Activated CD8-positive, alpha-beta memory T cell treated with anti-CD3 and anti-CD28 coated beads, Interleukin-2, amount 10 ng/mL, durations not matched to agents 7 days and 5 days (primary cell): Measurements from ENCODE around the gene RFPL1. TPM values are rescaled to one million over a fixed set of nuclear protein-coding genes. Genes with fewer than 3 reads are reported as not detected.
A peak's percentile ranks its signal among the peaks of the same experiment; 100 is the strongest.

Experiments
- ATAC-seq: fragments of 150-1000 bp; cut with Tn5 transposase; one replicate; pipeline ENCODE4 v1.10.0; 2021; ENCODE audit warnings: moderate library complexity
- CTCF ChIA-PET: fragments of 350-600 bp; sonication (Branson Sonifier 250); formaldehyde crosslinking; loops from one replicate; lab custom pipeline; 2021; ENCODE audit warnings: antibody characterized with exemption; lab: Charles Lee
- DNase-seq: peaks from one replicate; pipeline ENCODE4 v3.0.0-alpha.2; 2020
- H3K27ac Mint-ChIP-seq: one replicate; pipeline ENCODE4 v1.8.0; 2021; ENCODE audit warnings: mild to moderate bottlenecking, mixed read lengths
- H3K27me3 Mint-ChIP-seq: one replicate; pipeline ENCODE4 v1.8.0; 2021; ENCODE audit warnings: mixed read lengths
- H3K36me3 Mint-ChIP-seq: one replicate; pipeline ENCODE4 v1.8.0; 2021; ENCODE audit warnings: mild to moderate bottlenecking, mixed read lengths
- H3K4me1 Mint-ChIP-seq: one replicate; pipeline ENCODE4 v1.8.0; 2021; ENCODE audit warnings: mixed read lengths
- H3K4me3 Mint-ChIP-seq: one replicate; pipeline ENCODE4 v1.8.0; 2021; ENCODE audit warnings: mild to moderate bottlenecking, moderate library complexity, mixed read lengths
- H3K9me3 Mint-ChIP-seq: one replicate; pipeline ENCODE4 v1.8.0; 2022; ENCODE audit warnings: low read depth, mixed read lengths
- total RNA-seq, 2 experiments: library from RNA; stranded (reverse); gene quantifications; one replicate each; pipeline ENCODE4 v1.2.3, GENCODE V29; 2021

RFPL1 gene
- total RNA-seq, 2 experiments from 2014 or later, result not detected

- CTCF ChIA-PET, result no interaction called here
Measured at GRCh38 chr22:29475550-29475949, 37.2 kb downstream of the RFPL1 start.

GRCh38 chr22:29476116-29476515, 37.7 kb downstream of the RFPL1 start:
- no peaks in the 10 kb centered on the region for H3K9me3 Mint-ChIP-seq
- CTCF ChIA-PET, result no interaction called here
- no peak overlapping the region for H3K4me3 Mint-ChIP-seq
- H3K27ac Mint-ChIP-seq, result no peak overlapping the region
- DNase-seq (no peak), ATAC-seq (no peak)
- peaks cover 6% of the 10 kb centered on the region for H3K4me1 Mint-ChIP-seq
- H3K27me3 Mint-ChIP-seq, result peaks cover 33% of the 10 kb centered on the region
- peaks cover 3% of the 10 kb centered on the region for H3K36me3 Mint-ChIP-seq

More at GRCh38 chr22:29475550-29475949, 37.2 kb downstream of the RFPL1 start:
- peaks cover 30% of the 10 kb centered on the region for H3K27me3 Mint-ChIP-seq
- H3K4me3 Mint-ChIP-seq, result no peak overlapping the region
- H3K36me3 Mint-ChIP-seq, result peaks cover 3% of the 10 kb centered on the region
- no peak for DNase-seq
- no peaks in the 10 kb centered on the region for H3K9me3 Mint-ChIP-seq
- no peak overlapping the region for H3K27ac Mint-ChIP-seq
- peaks cover 6% of the 10 kb centered on the region for H3K4me1 Mint-ChIP-seq
- no peak for ATAC-seq

- peaks cover 43% of the 10 kb centered on the region for H3K27me3 Mint-ChIP-seq
- H3K9me3 Mint-ChIP-seq, result no peaks in the 10 kb centered on the region
- DNase-seq (no peak), ATAC-seq (no peak)
- CTCF ChIA-PET, result no interaction called here
- no peak overlapping the region for H3K27ac Mint-ChIP-seq
- peaks cover 3% of the 10 kb centered on the region for H3K36me3 Mint-ChIP-seq
- no peak overlapping the region for H3K4me3 Mint-ChIP-seq
- peaks cover 13% of the 10 kb centered on the region for H3K4me1 Mint-ChIP-seq
Measured at GRCh38 chr22:29477723-29478318, 39.4 kb downstream of the RFPL1 start.

GRCh38 chr22:29478326-29479276, 40.2 kb downstream of the RFPL1 start:
- Mint-ChIP-seq H3K36me3 (peaks cover 3% of the 10 kb centered on the region), H3K27me3 (peaks cover 43% of the 10 kb centered on the region), H3K9me3 (no peaks in the 10 kb centered on the region), H3K4me1 (peaks cover 13% of the 10 kb centered on the region), H3K27ac (no peak overlapping the region), H3K4me3 (no peak overlapping the region)
- ATAC-seq (no peak), DNase-seq (no peak)
- CTCF ChIA-PET, result no interaction called here

- CTCF ChIA-PET, result no interaction called here
- peaks cover 40% of the 10 kb centered on the region for H3K27me3 Mint-ChIP-seq
- peaks cover 13% of the 10 kb centered on the region for H3K4me1 Mint-ChIP-seq
- no peak for DNase-seq
- H3K9me3 Mint-ChIP-seq, result no peaks in the 10 kb centered on the region
- H3K27ac Mint-ChIP-seq, result no peak within 1 kb of the TSS
- peak within 1 kb of the TSS; percentile 68 for H3K4me3 Mint-ChIP-seq
- H3K36me3 Mint-ChIP-seq, result peaks cover 3% of the 10 kb centered on the region
- no peak for ATAC-seq
Measured at GRCh38 chr22:29479417-29480261, 41.3 kb downstream of the RFPL1 start, which contains the start of gene NEFH. Gene NEFH, plus strand, starts transcription at chr22:29480218. Its CDS starts 45 bp downstream, at chr22:29480263.

GRCh38 chr22:29480262-29480511, 41.8 kb downstream of the RFPL1 start:
- no peak overlapping the region for H3K27ac Mint-ChIP-seq
- H3K9me3 Mint-ChIP-seq, result no peaks in the 10 kb centered on the region
- H3K4me1 Mint-ChIP-seq, result peaks cover 13% of the 10 kb centered on the region
- CTCF ChIA-PET, result interaction anchor here (0.7 kb wide), 1 partner anchor 41 kb away, joined by 3 read pairs; no protein-coding TSS in a partner anchor
- peaks cover 40% of the 10 kb centered on the region for H3K27me3 Mint-ChIP-seq
- peaks cover 3% of the 10 kb centered on the region for H3K36me3 Mint-ChIP-seq
- DNase-seq (no peak), ATAC-seq (no peak)
- no peak overlapping the region for H3K4me3 Mint-ChIP-seq

- CTCF ChIA-PET, result interaction anchor here (0.7 kb wide), 1 partner anchor 42 kb away, joined by 3 read pairs; no protein-coding TSS in a partner anchor
- Mint-ChIP-seq H3K36me3 (peaks cover 3% of the 10 kb centered on the region), H3K27me3 (peaks cover 40% of the 10 kb centered on the region), H3K4me1 (peaks cover 13% of the 10 kb centered on the region), H3K9me3 (no peaks in the 10 kb centered on the region), H3K27ac (peak overlapping the region; percentile 41), H3K4me3 (peak overlapping the region; percentile 68)
- peak; percentile 73 for DNase-seq
- ATAC-seq, result peak; percentile 84
Measured at GRCh38 chr22:29480512-29481264, 42.3 kb downstream of the RFPL1 start.

- H3K27me3 Mint-ChIP-seq, result peaks cover 40% of the 10 kb centered on the region
- H3K4me1 Mint-ChIP-seq, result peaks cover 13% of the 10 kb centered on the region
- peaks cover 3% of the 10 kb centered on the region for H3K36me3 Mint-ChIP-seq
- CTCF ChIA-PET, result interaction anchor here (1.5 to 2.0 kb wide), 2 partner anchors 10 to 43 kb away, joined by 4 to 11 read pairs; no protein-coding TSS in a partner anchor
- peak overlapping the region; percentile 57 for H3K27ac Mint-ChIP-seq
- DNase-seq (no peak), ATAC-seq (no peak)
- peak overlapping the region; percentile 68 for H3K4me3 Mint-ChIP-seq
- no peaks in the 10 kb centered on the region for H3K9me3 Mint-ChIP-seq
Measured at GRCh38 chr22:29481265-29482000, 43.0 kb downstream of the RFPL1 start.

GRCh38 chr22:29482253-29482652, 43.9 kb downstream of the RFPL1 start:
- Mint-ChIP-seq H3K27me3 (peaks cover 37% of the 10 kb centered on the region), H3K9me3 (no peaks in the 10 kb centered on the region), H3K4me3 (no peak overlapping the region), H3K4me1 (peaks cover 13% of the 10 kb centered on the region), H3K36me3 (peaks cover 3% of the 10 kb centered on the region), H3K27ac (no peak overlapping the region)
- ATAC-seq (no peak), DNase-seq (no peak)
- CTCF ChIA-PET, result interaction anchor here (1.4 to 2.0 kb wide), 3 partner anchors 9 to 42 kb away, joined by 3 to 11 read pairs (median 4); no protein-coding TSS in a partner anchor

GRCh38 chr22:29482726-29483125, 44.3 kb downstream of the RFPL1 start:
- CTCF ChIA-PET, result interaction anchor here (1.4 to 2.0 kb wide), 3 partner anchors 10 to 42 kb away, joined by 3 to 11 read pairs (median 4); no protein-coding TSS in a partner anchor
- peaks cover 3% of the 10 kb centered on the region for H3K36me3 Mint-ChIP-seq
- ATAC-seq, result no peak

GRCh38 chr22:29483254-29483653, 44.9 kb downstream of the RFPL1 start:
- peaks cover 3% of the 10 kb centered on the region for H3K36me3 Mint-ChIP-seq
- no peaks in the 10 kb centered on the region for H3K9me3 Mint-ChIP-seq
- no peak for ATAC-seq
- H3K4me1 Mint-ChIP-seq, result peaks cover 13% of the 10 kb centered on the region
- H3K4me3 Mint-ChIP-seq, result no peak overlapping the region
- CTCF ChIA-PET, result interaction anchor here (0.8 to 2.0 kb wide), 3 partner anchors 10 to 85 kb away, joined by 3 to 11 read pairs (median 3); no protein-coding TSS in a partner anchor
- H3K27me3 Mint-ChIP-seq, result peaks cover 29% of the 10 kb centered on the region
- no peak for DNase-seq
- no peak overlapping the region for H3K27ac Mint-ChIP-seq

More at GRCh38 chr22:29482726-29483125, 44.3 kb downstream of the RFPL1 start:
- Mint-ChIP-seq H3K27me3 (peaks cover 35% of the 10 kb centered on the region), H3K9me3 (no peaks in the 10 kb centered on the region), H3K4me1 (peaks cover 13% of the 10 kb centered on the region), H3K4me3 (no peak overlapping the region), H3K27ac (no peak overlapping the region)
- DNase-seq, result no peak

GRCh38 chr22:29484642-29485041, 46.3 kb downstream of the RFPL1 start:
- H3K9me3 Mint-ChIP-seq, result no peaks in the 10 kb centered on the region
- ATAC-seq, result no peak
- DNase-seq, result no peak
- H3K27me3 Mint-ChIP-seq, result peaks cover 16% of the 10 kb centered on the region
- no peak overlapping the region for H3K27ac Mint-ChIP-seq
- H3K4me3 Mint-ChIP-seq, result no peak overlapping the region
- H3K4me1 Mint-ChIP-seq, result peaks cover 9% of the 10 kb centered on the region
- H3K36me3 Mint-ChIP-seq, result peaks cover 2% of the 10 kb centered on the region
- CTCF ChIA-PET, result interaction anchor here (1.2 kb wide), 1 partner anchor 14 kb away, joined by 4 read pairs; no protein-coding TSS in a partner anchor
